Measurements from ENCODE around the gene METRNL.
"Not testable (repeated sequence)": the region's sequence is repeated elsewhere in the genome, so short reads cannot be mapped to it uniquely, and the experiment has no call there.

Gene METRNL

DNA sequence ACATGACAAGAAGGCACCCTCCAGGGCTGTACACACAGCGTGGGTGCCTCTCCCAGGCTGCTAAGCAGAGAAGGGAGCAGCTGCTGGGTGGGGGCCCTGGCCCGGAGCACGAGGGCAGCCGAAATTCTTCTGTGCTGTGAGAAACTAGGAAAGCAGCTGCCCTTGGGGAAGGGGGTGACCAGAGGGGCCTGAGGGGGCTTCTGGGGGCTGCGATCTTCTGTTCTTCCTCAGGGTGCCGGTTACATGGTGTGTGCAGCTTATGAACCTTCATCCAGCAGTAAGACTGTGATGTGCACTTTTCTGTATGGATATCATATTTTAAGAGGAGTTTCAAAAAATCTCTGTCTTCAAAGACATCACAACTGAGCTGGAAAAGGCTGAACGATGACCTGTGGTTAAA, 43.2 kb upstream of the METRNL start:
- TF ChIP-seq, protein P1, sequence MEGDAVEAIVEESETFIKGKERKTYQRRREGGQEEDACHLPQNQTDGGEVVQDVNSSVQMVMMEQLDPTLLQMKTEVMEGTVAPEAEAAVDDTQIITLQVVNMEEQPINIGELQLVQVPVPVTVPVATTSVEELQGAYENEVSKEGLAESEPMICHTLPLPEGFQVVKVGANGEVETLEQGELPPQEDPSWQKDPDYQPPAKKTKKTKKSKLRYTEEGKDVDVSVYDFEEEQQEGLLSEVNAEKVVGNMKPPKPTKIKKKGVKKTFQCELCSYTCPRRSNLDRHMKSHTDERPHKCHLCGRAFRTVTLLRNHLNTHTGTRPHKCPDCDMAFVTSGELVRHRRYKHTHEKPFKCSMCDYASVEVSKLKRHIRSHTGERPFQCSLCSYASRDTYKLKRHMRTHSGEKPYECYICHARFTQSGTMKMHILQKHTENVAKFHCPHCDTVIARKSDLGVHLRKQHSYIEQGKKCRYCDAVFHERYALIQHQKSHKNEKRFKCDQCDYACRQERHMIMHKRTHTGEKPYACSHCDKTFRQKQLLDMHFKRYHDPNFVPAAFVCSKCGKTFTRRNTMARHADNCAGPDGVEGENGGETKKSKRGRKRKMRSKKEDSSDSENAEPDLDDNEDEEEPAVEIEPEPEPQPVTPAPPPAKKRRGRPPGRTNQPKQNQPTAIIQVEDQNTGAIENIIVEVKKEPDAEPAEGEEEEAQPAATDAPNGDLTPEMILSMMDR (conservative IDR thresholded peaks at IDR 0.05), result no peak
- no peak for TF ChIP-seq ZFX (IDR thresholded peaks at IDR 0.05)
- no peak overlapping the region for H3K27ac ChIP-seq

DNA sequence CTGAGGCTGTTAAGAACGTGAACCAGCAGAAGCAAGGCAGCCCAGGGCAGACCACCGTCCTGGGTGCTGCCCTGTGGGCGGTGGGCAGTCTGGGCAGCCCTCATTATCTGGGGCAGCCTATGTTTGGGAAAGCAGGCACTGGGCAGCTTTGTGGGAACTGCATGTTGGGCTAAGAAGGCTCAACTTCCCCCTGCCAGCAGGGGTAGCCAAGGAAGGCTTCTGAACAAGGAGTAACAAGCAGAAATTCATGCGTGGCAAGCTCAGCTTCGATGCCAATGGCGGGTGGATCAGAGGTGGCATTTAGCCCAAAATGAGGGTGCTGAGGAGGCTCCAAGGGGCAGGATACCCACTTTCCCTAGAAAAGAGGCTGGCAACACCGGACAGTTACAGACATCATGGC, 42.7 kb upstream of the METRNL start:
- H3K27ac ChIP-seq, result no peak overlapping the region
- TF ChIP-seq ZFX (IDR thresholded peaks at IDR 0.05), result no peak
- TF ChIP-seq, protein P1 (conservative IDR thresholded peaks at IDR 0.05), result no peak

GRCh38 chr17:83037084-83037873, 42.1 kb upstream of the METRNL start:
- no peak overlapping the region for H3K27ac ChIP-seq
- no peak for TF ChIP-seq ZFX (IDR thresholded peaks at IDR 0.05)
- TF ChIP-seq, protein P1 (conservative IDR thresholded peaks at IDR 0.05), result no peak

GRCh38 chr17:83037874-83038165, 41.6 kb upstream of the METRNL start:
- no peak overlapping the region for H3K27ac ChIP-seq

GRCh38 chr17:83038983-83039382, 40.4 kb upstream of the METRNL start:
- not testable (repeated sequence) for H3K27ac ChIP-seq

More at GRCh38 chr17:83037874-83038165, 41.6 kb upstream of the METRNL start:
- TF ChIP-seq, protein P1 (conservative IDR thresholded peaks at IDR 0.05), result no peak
- TF ChIP-seq ZFX (IDR thresholded peaks at IDR 0.05), result no peak

GRCh38 chr17:83041305-83041704, 38.1 kb upstream of the METRNL start:
- H3K27ac ChIP-seq, result no peak overlapping the region
- TF ChIP-seq, protein P1 (conservative IDR thresholded peaks at IDR 0.05), result no peak
- no peak for TF ChIP-seq ZFX (IDR thresholded peaks at IDR 0.05)

GRCh38 chr17:83042522-83043158, 36.8 kb upstream of the METRNL start:
- TF ChIP-seq, protein P1 (conservative IDR thresholded peaks at IDR 0.05), result no peak
- TF ChIP-seq ZFX (IDR thresholded peaks at IDR 0.05), result no peak
- no peak overlapping the region for H3K27ac ChIP-seq

DNA sequence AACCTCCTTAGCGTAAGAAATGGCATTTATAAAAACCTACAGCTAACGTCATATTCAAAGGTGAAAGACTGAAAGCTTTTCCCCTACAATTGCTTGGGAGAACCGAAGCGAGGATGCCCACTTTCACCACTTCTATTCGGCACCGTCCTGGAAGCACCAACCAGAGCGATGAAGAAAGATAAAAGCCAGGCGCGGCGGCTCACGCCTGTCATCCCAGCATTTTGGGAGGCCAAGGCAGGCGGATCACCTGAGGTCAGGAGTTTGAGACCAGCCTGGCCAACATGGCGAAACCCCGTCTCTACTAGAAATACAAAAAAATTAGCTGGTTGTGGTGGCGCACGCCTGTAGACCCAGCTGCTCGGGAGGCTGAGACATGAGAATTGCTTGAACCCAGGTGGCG, 34.9 kb upstream of the METRNL start:
- H3K27ac ChIP-seq, result not testable (repeated sequence)

All from C4-2B (cell line).